Testis (tissue), 3 donors: ENCODE data around the gene SLC35F2. TPM values are rescaled to one million over a fixed set of nuclear protein-coding genes. Genes with fewer than 3 reads are reported as not detected.

Experiments used
- DNase-seq: peaks from one replicate; pipeline ENCODE4 v3.0.0-alpha.2; 2019
- H3K27ac ChIP-seq, 2 donors: fragments of 200-600 bp; sonication (generic); one replicate each; pipeline ENCODE4 v1.5.1; 2019
- H3K27me3 ChIP-seq: fragments of 200-600 bp; sonication (generic); one replicate; pipeline ENCODE4 v1.5.1; 2019
- H3K36me3 ChIP-seq: fragments of 200-600 bp; sonication (generic); one replicate; pipeline ENCODE4 v1.5.1; 2017; ENCODE audit warnings: low read depth; ENCODE audit errors: missing control alignments
- H3K4me1 ChIP-seq: fragments of 200-600 bp; sonication (generic); one replicate; pipeline ENCODE4 v1.5.1; 2019
- H3K4me3 ChIP-seq, 2 donors: fragments of 200-600 bp; sonication (generic); one replicate each; pipeline ENCODE4 v1.5.1; 2017 to 2019
- H3K9me3 ChIP-seq: fragments of 200-600 bp; sonication (generic); one replicate; pipeline ENCODE4 v1.5.1; 2017
- CTCF ChIP-seq, 3 experiments: fragments of 450-650 bp in 2 of 3; fragments of 200-600 bp in 1 of 3; sonication (generic) in 1 of 3; IDR thresholded peaks; one replicate each; pipeline ENCODE4 v1.5.1; 2016 to 2019; ENCODE audit warnings: antibody characterized with exemption in 3 of 3, mild to moderate bottlenecking in 2 of 3, moderate library complexity in 1 of 3
- POLR2A ChIP-seq: fragments of 450-650 bp; IDR thresholded peaks from one replicate; pipeline ENCODE4 v1.6.1; 2017; ENCODE audit warnings: antibody characterized with exemption, mild to moderate bottlenecking, moderate library complexity
- WGBS, 2 donors: methylation state at CpG; one replicate each; pipeline ENCODE4 v1.1.5; 2018; 5-methylcytosine and 5-hydroxymethylcytosine counted together
- intact Hi-C: fragments of 100-400 bp; cut with DNase I; formaldehyde crosslinking; loops from one replicate; pipeline ENCODE4 v1.15.1; 2023; ENCODE audit warnings: low total_unique reads
- polyA plus RNA-seq: library from polyadenylated mRNA; stranded (reverse); fragments of 350-450 nt; fragmentation: Illumina TruSeq; extraction: RNeasy Lipid Tissue Mini Kit (QIAGEN cat#74804); gene quantifications from one replicate; pipeline ENCODE4 v1.2.3, GENCODE V29; 2014; ENCODE audit warnings: low read depth, low replicate concordance; ENCODE audit not compliant: insufficient read depth
- total RNA-seq, 2 donors: library from RNA; depleted of rRNA; stranded (reverse); fragments of >200 nt; gene quantifications; one replicate each; pipeline ENCODE4 v1.2.3, GENCODE V29; 2016

SLC35F2 gene
- total and polyA plus RNA-seq, 3 donors from 2014 or later: 7.8 to 12.9 (median 8.0) TPM

- Histone ChIP-seq H3K36me3 (no peaks in the 10 kb centered on the region), H3K4me1 (no peaks in the 10 kb centered on the region), H3K27ac (no peak overlapping the region), H3K27me3 (no peaks in the 10 kb centered on the region), H3K4me3 (no peak overlapping the region), H3K9me3 (no peaks in the 10 kb centered on the region)
- 77 to 79% methylated on average over 4 of the region's 4 CpGs for WGBS, 2 donors
- intact Hi-C loops: no loop called here
- TF ChIP-seq CTCF (IDR thresholded peaks at IDR 0.05) (no peak), POLR2A (no peak)
- DNase-seq: no peak
Measured at GRCh38 chr11:107851704-107852310, 6.8 kb downstream of the SLC35F2 start.

- Histone ChIP-seq H3K9me3 (no peaks in the 10 kb centered on the region), H3K4me1 (no peaks in the 10 kb centered on the region), H3K4me3 (no peak overlapping the region), H3K27me3 (no peaks in the 10 kb centered on the region), H3K27ac (no peak overlapping the region), H3K36me3 (no peaks in the 10 kb centered on the region)
- intact Hi-C loops: no loop called here
- no peak for DNase-seq
- TF ChIP-seq CTCF (IDR thresholded peaks at IDR 0.05) (no peak), POLR2A (no peak)
Measured at GRCh38 chr11:107849790-107850189, 8.8 kb downstream of the SLC35F2 start.

GRCh38 chr11:107848345-107848744 lies 10.2 kb downstream of the SLC35F2 start:
- H3K27ac ChIP-seq: no peak overlapping the region
- TF ChIP-seq CTCF (IDR thresholded peaks at IDR 0.05): no peak
- TF ChIP-seq POLR2A: no peak
- no peaks in the 10 kb centered on the region for H3K4me1 ChIP-seq
- no peaks in the 10 kb centered on the region for H3K36me3 ChIP-seq
- no peaks in the 10 kb centered on the region for H3K9me3 ChIP-seq
- no peak overlapping the region for H3K4me3 ChIP-seq
- WGBS, 2 donors: 57 to 73% methylated on average over 1 of the region's 1 CpG
- no peak for DNase-seq
- intact Hi-C loops: no loop called here
- no peaks in the 10 kb centered on the region for H3K27me3 ChIP-seq

GRCh38 chr11:107847184-107847583 lies 11.4 kb downstream of the SLC35F2 start:
- no peaks in the 10 kb centered on the region for H3K9me3 ChIP-seq
- no peak overlapping the region for H3K27ac ChIP-seq
- TF ChIP-seq POLR2A (no peak), CTCF (IDR thresholded peaks at IDR 0.05) (no peak)
- no peak for DNase-seq
- H3K27me3 ChIP-seq: no peaks in the 10 kb centered on the region
- no peaks in the 10 kb centered on the region for H3K36me3 ChIP-seq
- 93 to 95% methylated on average over 2 of the region's 2 CpGs for WGBS, 2 donors
- intact Hi-C loops: no loop called here
- no peak overlapping the region for H3K4me3 ChIP-seq
- H3K4me1 ChIP-seq: no peaks in the 10 kb centered on the region

GRCh38 chr11:107844041-107844440 lies 14.5 kb downstream of the SLC35F2 start:
- Histone ChIP-seq H3K36me3 (no peaks in the 10 kb centered on the region), H3K9me3 (no peaks in the 10 kb centered on the region), H3K4me3 (no peak overlapping the region), H3K27ac (no peak overlapping the region), H3K4me1 (no peaks in the 10 kb centered on the region), H3K27me3 (no peaks in the 10 kb centered on the region)
- 97% methylated on average over 7 of the region's 7 CpGs for WGBS, 2 donors
- no peak for TF ChIP-seq CTCF (IDR thresholded peaks at IDR 0.05)
- TF ChIP-seq POLR2A: no peak
- DNase-seq: no peak
- intact Hi-C loops: no loop called here
